WTC11 (cell line): ENCODE results near the gene DIDO1. TPM values are rescaled to one million over a fixed set of nuclear protein-coding genes. Genes with fewer than 3 reads are reported as not detected.

ENCODE experiments used
- ATAC-seq: fragments of 200-7000 bp; cut with Tn5 transposase; 2 replicates; pipeline ENCODE4 v1.10.0; 2021; ENCODE audit warnings: mild to moderate bottlenecking, moderate library complexity
- CTCF ChIA-PET: fragments of 300-600 bp; sonication (Branson Sonifier 250); formaldehyde crosslinking; loops from one replicate; lab custom pipeline; 2021; ENCODE audit warnings: antibody characterized with exemption; lab: Charles Lee
- POLR2A ChIA-PET: fragments of 350-600 bp; sonication (Branson Sonifier 250); formaldehyde crosslinking; loops from one replicate; lab custom pipeline; 2021; ENCODE audit warnings: antibody characterized with exemption; lab: Charles Lee
- DNase-seq: peaks from one replicate; pipeline ENCODE4 v3.0.0; 2021; ENCODE audit warnings: low spot score
- H3K27ac Mint-ChIP-seq: 2 replicates; pipeline ENCODE4 v1.8.0; 2021; ENCODE audit warnings: mixed read lengths
- H3K27me3 Mint-ChIP-seq: 2 replicates; pipeline ENCODE4 v1.8.0; 2021; ENCODE audit warnings: low read depth, mild to moderate bottlenecking, moderate library complexity, mixed read lengths
- H3K36me3 Mint-ChIP-seq: 2 replicates; pipeline ENCODE4 v1.8.0; 2021; ENCODE audit warnings: mixed read lengths
- H3K4me1 Mint-ChIP-seq: 2 replicates; pipeline ENCODE4 v1.8.0; 2022; ENCODE audit warnings: mixed read lengths
- H3K4me3 Mint-ChIP-seq: 2 replicates; pipeline ENCODE4 v1.8.0; 2021; ENCODE audit warnings: mild to moderate bottlenecking, moderate library complexity, mixed read lengths
- H3K9me3 Mint-ChIP-seq: 2 replicates; pipeline ENCODE4 v1.8.0; 2021; ENCODE audit warnings: mixed read lengths
- AR ChIP-seq: fragments of 250-450 bp; sonication (Bioruptor Pico); IDR thresholded peaks from 2 replicates; pipeline ENCODE4 v1.9.0; 2021; ENCODE audit warnings: mild to moderate bottlenecking
- CREM ChIP-seq: sonication (generic); formaldehyde crosslinking; IDR thresholded peaks from 2 replicates; pipeline ENCODE4 v1.8.1; 2022; ENCODE audit warnings: mild to moderate bottlenecking, missing genetic modification reagents, moderate library complexity
- E2F4 ChIP-seq: sonication (generic); formaldehyde crosslinking; IDR thresholded peaks from 2 replicates; pipeline ENCODE4 v1.8.1; 2022; ENCODE audit warnings: low read depth, mild to moderate bottlenecking, moderate library complexity, missing genetic modification reagents, borderline replicate concordance
- E2F5 ChIP-seq: sonication (generic); formaldehyde crosslinking; IDR thresholded peaks from 2 replicates; pipeline ENCODE4 v1.8.1; 2022; ENCODE audit warnings: mild to moderate bottlenecking, moderate library complexity, missing genetic modification reagents
- EMX1 ChIP-seq: fragments of 250-450 bp; sonication (Bioruptor Pico); IDR thresholded peaks from 2 replicates; pipeline ENCODE4 v1.8.0; 2021; ENCODE audit warnings: mild to moderate bottlenecking
- FOXP1 ChIP-seq: sonication (generic); formaldehyde crosslinking; IDR thresholded peaks from 2 replicates; pipeline ENCODE4 v1.8.0; 2022; ENCODE audit warnings: missing genetic modification reagents, mild to moderate bottlenecking, moderate library complexity, borderline replicate concordance
- NFATC4 ChIP-seq: fragments of 250-450 bp; sonication (Bioruptor Pico); IDR thresholded peaks from 2 replicates; pipeline ENCODE4 v1.9.0; 2021; ENCODE audit warnings: mild to moderate bottlenecking
- SOX15 ChIP-seq: fragments of 250-450 bp; sonication (Bioruptor Pico); IDR thresholded peaks from 2 replicates; pipeline ENCODE4 v1.9.0; 2021; ENCODE audit warnings: mild to moderate bottlenecking
- TEAD4 ChIP-seq: sonication (generic); formaldehyde crosslinking; IDR thresholded peaks from 2 replicates; pipeline ENCODE4 v1.8.0; 2022; ENCODE audit warnings: mild to moderate bottlenecking, missing genetic modification reagents
- ZNF219 ChIP-seq: sonication (generic); formaldehyde crosslinking; IDR thresholded peaks from 2 replicates; pipeline ENCODE4 v1.8.0; 2023; ENCODE audit warnings: missing genetic modification reagents, mild to moderate bottlenecking, borderline replicate concordance
- ZNF263 ChIP-seq: sonication (generic); formaldehyde crosslinking; IDR thresholded peaks from 2 replicates; pipeline ENCODE4 v1.8.1; 2022; ENCODE audit warnings: low read depth, mild to moderate bottlenecking, moderate library complexity, missing genetic modification reagents
- total RNA-seq: library from RNA; stranded (reverse); gene quantifications from 3 replicates; pipeline ENCODE4 v1.2.3, GENCODE V29; 2021
- TF ChIP-seq, protein P1 (sequence below): fragments of 250-450 bp; sonication (Bioruptor Pico); IDR thresholded peaks from 2 replicates; pipeline ENCODE4 v1.9.0; 2021; ENCODE audit warnings: moderate library complexity, mild to moderate bottlenecking, inconsistent platforms, borderline replicate concordance
- TF ChIP-seq, protein P2 (sequence below): sonication (generic); formaldehyde crosslinking; IDR thresholded peaks from 2 replicates; pipeline ENCODE4 v1.8.0; 2022; ENCODE audit warnings: missing genetic modification reagents
- TF ChIP-seq, protein P3 (sequence below): sonication (generic); formaldehyde crosslinking; IDR thresholded peaks from 2 replicates; pipeline ENCODE4 v1.8.1; 2023; ENCODE audit warnings: mild to moderate bottlenecking, missing genetic modification reagents, moderate library complexity

The DIDO1 gene
- total RNA-seq, 1 experiment from 2014 or later = 87.3 TPM

- peak overlapping the region; percentile 29; the same call in 1 of the 2 replicates for H3K27ac Mint-ChIP-seq
- peak; percentile 40 for ATAC-seq
- ChIA-PET POLR2A (no interaction called here), CTCF (interaction anchor here (0.6 to 1.5 kb wide), 6 partner anchors 8 to 71 kb away, joined by 3 to 5 read pairs (median 4); no protein-coding TSS in a partner anchor)
- H3K27me3 Mint-ChIP-seq = no peaks in the 10 kb centered on the region; the same call in 1 of the 2 replicates
- no peak overlapping the region for H3K4me3 Mint-ChIP-seq
- no peak for TF ChIP-seq NFATC4 (CRISPR knock-in tag)
- TF ChIP-seq, all 79 proteins: peak for 0
- H3K4me1 Mint-ChIP-seq = peaks cover 10% of the 10 kb centered on the region
- peaks cover 81% of the 10 kb centered on the region for H3K36me3 Mint-ChIP-seq
- no peak for DNase-seq
- no peaks in the 10 kb centered on the region for H3K9me3 Mint-ChIP-seq
Observed at GRCh38 chr20:62893700-62894099, 32.6 kb downstream of the DIDO1 start.

DNA sequence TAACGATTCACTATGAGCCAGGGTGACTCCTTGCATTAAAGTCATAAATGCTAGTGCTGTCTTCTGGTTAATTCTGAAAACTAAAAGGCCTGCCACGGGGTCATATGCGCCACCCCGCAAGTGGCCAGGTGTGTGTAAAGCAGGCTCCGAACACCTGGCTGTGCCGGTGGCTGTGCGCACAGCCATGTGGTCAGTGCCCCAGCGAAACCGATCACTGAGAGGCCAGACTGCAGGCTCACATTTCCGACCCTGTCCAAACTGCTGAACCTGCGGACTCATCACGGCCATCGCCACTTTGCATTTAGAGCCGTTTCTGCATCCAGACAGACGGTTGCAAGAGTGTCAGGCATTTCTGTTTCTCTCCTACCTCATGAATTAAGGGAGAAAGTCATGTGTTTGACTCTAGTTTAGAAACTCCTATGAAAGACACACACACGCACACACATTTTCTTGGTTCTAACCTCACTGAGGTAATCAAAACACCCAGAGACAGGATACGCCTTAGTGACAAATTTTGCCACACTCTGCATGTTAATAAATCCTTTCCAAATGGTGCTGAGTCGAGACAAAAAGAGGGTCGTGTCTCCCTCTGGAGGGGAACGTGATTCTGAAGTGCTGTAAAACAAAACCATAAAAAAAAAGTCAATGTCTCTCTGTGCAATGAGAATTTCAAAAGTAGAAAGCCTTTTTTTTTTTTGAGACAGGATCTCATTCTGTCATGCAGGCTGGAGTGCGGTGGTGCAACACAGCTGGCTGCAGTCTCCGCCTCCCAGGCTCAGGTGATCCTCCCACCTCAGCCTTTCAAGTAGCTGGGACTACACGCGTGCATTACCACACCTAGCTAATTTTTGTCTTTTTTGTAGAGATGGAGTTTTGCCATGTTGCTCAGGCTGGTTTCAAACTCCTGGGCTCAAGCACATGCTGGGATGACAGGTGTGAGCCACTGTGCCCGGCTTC lies 33.7 kb downstream of the DIDO1 start:
- no peak for DNase-seq
- ChIA-PET POLR2A (no interaction called here), CTCF (interaction anchor here (0.9 to 1.5 kb wide), 3 partner anchors 11 to 70 kb away, joined by 3 to 4 read pairs (median 4); no protein-coding TSS in a partner anchor)
- no peak overlapping the region for H3K27ac Mint-ChIP-seq
- peaks cover 2% of the 10 kb centered on the region; the same call in 1 of the 2 replicates for H3K4me1 Mint-ChIP-seq
- TF ChIP-seq SOX15 (CRISPR knock-in tag) (no peak), ZNF263 (no peak), TEAD4 (CRISPR knock-in tag) (no peak), CREM (no peak), E2F5 (no peak), E2F4 (no peak), FOXP1 (CRISPR knock-in tag) (no peak), EMX1 (CRISPR knock-in tag) (no peak), AR (no peak), ZNF219 (CRISPR knock-in tag) (no peak)
- TF ChIP-seq, protein P1, sequence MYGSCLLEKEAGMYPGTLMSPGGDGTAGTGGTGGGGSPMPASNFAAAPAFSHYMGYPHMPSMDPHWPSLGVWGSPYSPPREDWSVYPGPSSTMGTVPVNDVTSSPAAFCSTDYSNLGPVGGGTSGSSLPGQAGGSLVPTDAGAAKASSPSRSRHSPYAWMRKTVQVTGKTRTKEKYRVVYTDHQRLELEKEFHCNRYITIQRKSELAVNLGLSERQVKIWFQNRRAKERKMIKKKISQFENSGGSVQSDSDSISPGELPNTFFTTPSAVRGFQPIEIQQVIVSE (CRISPR knock-in tag) = no peak
- TF ChIP-seq, protein P2, sequence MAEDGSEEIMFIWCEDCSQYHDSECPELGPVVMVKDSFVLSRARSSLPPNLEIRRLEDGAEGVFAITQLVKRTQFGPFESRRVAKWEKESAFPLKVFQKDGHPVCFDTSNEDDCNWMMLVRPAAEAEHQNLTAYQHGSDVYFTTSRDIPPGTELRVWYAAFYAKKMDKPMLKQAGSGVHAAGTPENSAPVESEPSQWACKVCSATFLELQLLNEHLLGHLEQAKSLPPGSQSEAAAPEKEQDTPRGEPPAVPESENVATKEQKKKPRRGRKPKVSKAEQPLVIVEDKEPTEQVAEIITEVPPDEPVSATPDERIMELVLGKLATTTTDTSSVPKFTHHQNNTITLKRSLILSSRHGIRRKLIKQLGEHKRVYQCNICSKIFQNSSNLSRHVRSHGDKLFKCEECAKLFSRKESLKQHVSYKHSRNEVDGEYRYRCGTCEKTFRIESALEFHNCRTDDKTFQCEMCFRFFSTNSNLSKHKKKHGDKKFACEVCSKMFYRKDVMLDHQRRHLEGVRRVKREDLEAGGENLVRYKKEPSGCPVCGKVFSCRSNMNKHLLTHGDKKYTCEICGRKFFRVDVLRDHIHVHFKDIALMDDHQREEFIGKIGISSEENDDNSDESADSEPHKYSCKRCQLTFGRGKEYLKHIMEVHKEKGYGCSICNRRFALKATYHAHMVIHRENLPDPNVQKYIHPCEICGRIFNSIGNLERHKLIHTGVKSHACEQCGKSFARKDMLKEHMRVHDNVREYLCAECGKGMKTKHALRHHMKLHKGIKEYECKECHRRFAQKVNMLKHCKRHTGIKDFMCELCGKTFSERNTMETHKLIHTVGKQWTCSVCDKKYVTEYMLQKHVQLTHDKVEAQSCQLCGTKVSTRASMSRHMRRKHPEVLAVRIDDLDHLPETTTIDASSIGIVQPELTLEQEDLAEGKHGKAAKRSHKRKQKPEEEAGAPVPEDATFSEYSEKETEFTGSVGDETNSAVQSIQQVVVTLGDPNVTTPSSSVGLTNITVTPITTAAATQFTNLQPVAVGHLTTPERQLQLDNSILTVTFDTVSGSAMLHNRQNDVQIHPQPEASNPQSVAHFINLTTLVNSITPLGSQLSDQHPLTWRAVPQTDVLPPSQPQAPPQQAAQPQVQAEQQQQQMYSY (CRISPR knock-in tag) = no peak
- TF ChIP-seq, protein P3, sequence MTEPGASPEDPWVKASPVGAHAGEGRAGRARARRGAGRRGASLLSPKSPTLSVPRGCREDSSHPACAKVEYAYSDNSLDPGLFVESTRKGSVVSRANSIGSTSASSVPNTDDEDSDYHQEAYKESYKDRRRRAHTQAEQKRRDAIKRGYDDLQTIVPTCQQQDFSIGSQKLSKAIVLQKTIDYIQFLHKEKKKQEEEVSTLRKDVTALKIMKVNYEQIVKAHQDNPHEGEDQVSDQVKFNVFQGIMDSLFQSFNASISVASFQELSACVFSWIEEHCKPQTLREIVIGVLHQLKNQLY = no peak
- peaks cover 92% of the 10 kb centered on the region for H3K36me3 Mint-ChIP-seq
- H3K27me3 Mint-ChIP-seq = no peaks in the 10 kb centered on the region; the same call in 1 of the 2 replicates
- no peaks in the 10 kb centered on the region for H3K9me3 Mint-ChIP-seq
- ATAC-seq = no peak
- no peak overlapping the region for H3K4me3 Mint-ChIP-seq
